Spleen (tissue), 7 donors: ENCODE data around the gene TMCO4.

Experiments used
- POLR2A ChIP-seq, 3 donors: fragments of 450-650 bp; IDR thresholded peaks; one replicate each; pipeline ENCODE4 v1.5.1; 2017; ENCODE audit warnings: antibody characterized with exemption in 3 of 3, mild to moderate bottlenecking in 1 of 3
- TF ChIP-seq, protein P1 (sequence below), 11 experiments: fragments of 200-600 bp in 7 of 11; fragments of 450-650 bp in 4 of 11; sonication (generic) in 4 of 11; IDR thresholded peaks in 8 of 11; conservative IDR thresholded peaks in 3 of 11; 1 replicate in 7 of 11; 2 replicates in 4 of 11; pipeline versions ENCODE4 v1.4.0 to v1.8.0; 2016 to 2021; ENCODE audit warnings: antibody characterized with exemption in 11 of 11, inconsistent platforms in 4 of 11, mild to moderate bottlenecking in 1 of 11
- donor health status: DM: no; HTN: no; CAD: no; lungs with moderate emphysema.
- donor health status: DM: no; HTN: no; CAD: no.
- donor health status: DM: no; HTN: no; CAD: no.

DNA sequence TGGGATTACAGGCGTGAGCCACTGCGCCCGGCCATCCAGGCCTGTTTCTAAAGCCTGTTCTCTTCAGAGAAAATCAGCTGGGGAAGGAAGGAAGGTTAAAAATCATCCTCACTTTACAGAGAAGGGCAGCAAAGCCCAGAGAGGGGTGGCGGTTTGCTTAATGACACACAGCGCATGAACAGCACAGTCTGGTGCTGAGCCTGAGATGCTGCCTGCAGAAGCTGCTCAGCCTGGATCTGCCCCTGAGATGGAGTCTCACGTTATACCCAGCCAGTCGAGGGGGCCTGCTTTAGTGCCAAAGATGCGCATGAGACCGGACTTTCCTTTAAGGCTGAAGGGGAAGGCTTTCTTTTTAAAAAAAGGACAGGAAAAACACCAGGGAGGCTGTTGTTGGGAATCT is 113.7 kb downstream of the TMCO4 start:
- TF ChIP-seq, protein P1, sequence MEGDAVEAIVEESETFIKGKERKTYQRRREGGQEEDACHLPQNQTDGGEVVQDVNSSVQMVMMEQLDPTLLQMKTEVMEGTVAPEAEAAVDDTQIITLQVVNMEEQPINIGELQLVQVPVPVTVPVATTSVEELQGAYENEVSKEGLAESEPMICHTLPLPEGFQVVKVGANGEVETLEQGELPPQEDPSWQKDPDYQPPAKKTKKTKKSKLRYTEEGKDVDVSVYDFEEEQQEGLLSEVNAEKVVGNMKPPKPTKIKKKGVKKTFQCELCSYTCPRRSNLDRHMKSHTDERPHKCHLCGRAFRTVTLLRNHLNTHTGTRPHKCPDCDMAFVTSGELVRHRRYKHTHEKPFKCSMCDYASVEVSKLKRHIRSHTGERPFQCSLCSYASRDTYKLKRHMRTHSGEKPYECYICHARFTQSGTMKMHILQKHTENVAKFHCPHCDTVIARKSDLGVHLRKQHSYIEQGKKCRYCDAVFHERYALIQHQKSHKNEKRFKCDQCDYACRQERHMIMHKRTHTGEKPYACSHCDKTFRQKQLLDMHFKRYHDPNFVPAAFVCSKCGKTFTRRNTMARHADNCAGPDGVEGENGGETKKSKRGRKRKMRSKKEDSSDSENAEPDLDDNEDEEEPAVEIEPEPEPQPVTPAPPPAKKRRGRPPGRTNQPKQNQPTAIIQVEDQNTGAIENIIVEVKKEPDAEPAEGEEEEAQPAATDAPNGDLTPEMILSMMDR (IDR thresholded peaks at IDR 0.05 in 8 of 11, conservative IDR thresholded peaks at IDR 0.05 in 3 of 11): no peak
- no peak for TF ChIP-seq POLR2A (IDR thresholded peaks at IDR 0.05)
